Keratinocyte (primary cell): ENCODE data around the gene SLC6A8.
"Not testable (repeated sequence)": the region's sequence is repeated elsewhere in the genome, so short reads cannot be mapped to it uniquely, and the experiment has no call there.

Experiments
- CTCF ChIP-seq, 3 experiments: IDR thresholded peaks in 1 of 3; conservative IDR thresholded peaks in 1 of 3; optimal IDR thresholded peaks in 1 of 3; 2 replicates in 2 of 3; 3 replicates in 1 of 3; pipeline versions ENCODE3 to v1.5.1; 2011; ENCODE audit warnings: low read length in 3 of 3, mild to moderate bottlenecking in 3 of 3, moderate library complexity in 2 of 3, control low read depth in 1 of 3, inconsistent platforms in 1 of 3; ENCODE audit not compliant: insufficient read depth in 2 of 3; ENCODE audit errors: extremely low read depth in 1 of 3
- EZH2 ChIP-seq: IDR thresholded peaks from one replicate; pipeline ENCODE4 v1.6.1; 2012; ENCODE audit warnings: inconsistent platforms, mild to moderate bottlenecking, low read length, moderate library complexity

GRCh38 chrX:153699210-153699783 is 11.6 kb downstream of the SLC6A8 start:
- TF ChIP-seq CTCF (optimal IDR thresholded peaks at IDR 0.05 in 1 of 3, IDR thresholded peaks at IDR 0.05 in 1 of 3, conservative IDR thresholded peaks at IDR 0.05 in 1 of 3; ENCODE audit: extremely low read depth in 1 of 3, insufficient read depth in 2 of 3, low read length in 3 of 3); EZH2: not testable (repeated sequence)
